GM19467 (cell line): Measurements from ENCODE around the gene NBPF12.
"Not testable (repeated sequence)": the region's sequence is repeated elsewhere in the genome, so short reads cannot be mapped to it uniquely, and the experiment has no call there.

ENCODE experiments used
- ATAC-seq: cut with Tn5 transposase; IDR thresholded peaks from one replicate; pipeline ENCODE4 v1.9.1; 2021; ENCODE audit warnings: mild to moderate bottlenecking, moderate library complexity; ENCODE audit not compliant: unreplicated experiment

The NBPF12 gene

GRCh38 chr1:146938242-146938902 is at the start of gene NBPF12:
Gene NBPF12, plus strand, starts transcription at chr1:146938324. Its CDS starts 21,820 bp downstream, at chr1:146960144.
- peak; percentile 76 for ATAC-seq

GRCh38 chr1:146891355-146891754 is 46.8 kb upstream of the NBPF12 start:
- ATAC-seq = not testable (repeated sequence)

DNA sequence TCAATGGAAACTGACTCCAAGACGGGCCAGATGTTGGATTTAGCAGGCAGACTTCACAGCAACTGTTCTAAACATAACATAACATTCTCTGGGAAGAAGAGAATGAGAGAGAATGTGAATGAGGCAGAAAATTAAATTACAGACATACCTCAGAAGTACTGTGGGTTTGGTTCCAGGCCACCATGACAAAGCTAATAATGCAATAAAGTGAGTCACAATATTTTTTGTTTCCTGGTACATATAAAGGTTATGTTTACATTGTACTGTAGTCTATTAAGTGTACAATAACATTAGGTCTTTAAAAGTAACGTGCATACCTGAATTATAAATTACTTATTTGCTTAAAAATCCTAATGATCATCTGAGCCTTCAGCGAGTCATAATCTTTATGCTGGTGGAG is 45.8 kb upstream of the NBPF12 start:
- not testable (repeated sequence) for ATAC-seq

DNA sequence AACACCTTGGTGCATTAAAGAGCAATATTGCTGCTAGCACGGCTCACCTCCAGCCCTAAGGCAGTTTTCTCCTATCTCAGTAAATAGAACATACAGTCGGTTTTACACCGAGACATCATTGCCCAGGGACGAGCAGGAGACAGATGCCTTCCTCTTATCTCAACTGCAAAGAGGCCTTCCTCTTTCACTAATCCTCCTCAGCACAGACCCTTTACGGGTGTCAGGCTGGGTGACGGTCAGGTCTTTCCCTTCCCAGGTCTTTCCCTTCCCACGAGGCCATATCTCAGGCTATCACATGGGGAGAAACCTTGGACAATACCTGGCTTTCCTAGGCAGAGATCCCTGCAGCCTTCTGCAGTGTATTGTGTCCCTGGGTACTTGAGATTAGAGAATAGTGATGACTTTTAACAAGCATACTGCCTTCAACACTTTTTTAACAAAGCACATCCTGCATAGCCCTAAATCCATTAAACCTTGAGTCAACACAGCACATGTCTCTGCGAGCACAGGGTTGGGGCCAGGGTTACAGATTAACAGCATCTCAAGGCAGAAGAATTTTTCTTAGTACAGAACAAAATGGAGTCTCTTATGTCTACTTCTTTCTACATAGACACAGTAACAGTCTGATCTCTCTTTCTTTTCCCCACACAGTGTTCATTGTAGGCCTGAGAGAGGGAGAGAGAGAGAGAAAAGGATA is 30.4 kb upstream of the NBPF12 start:
- not testable (repeated sequence) for ATAC-seq

DNA sequence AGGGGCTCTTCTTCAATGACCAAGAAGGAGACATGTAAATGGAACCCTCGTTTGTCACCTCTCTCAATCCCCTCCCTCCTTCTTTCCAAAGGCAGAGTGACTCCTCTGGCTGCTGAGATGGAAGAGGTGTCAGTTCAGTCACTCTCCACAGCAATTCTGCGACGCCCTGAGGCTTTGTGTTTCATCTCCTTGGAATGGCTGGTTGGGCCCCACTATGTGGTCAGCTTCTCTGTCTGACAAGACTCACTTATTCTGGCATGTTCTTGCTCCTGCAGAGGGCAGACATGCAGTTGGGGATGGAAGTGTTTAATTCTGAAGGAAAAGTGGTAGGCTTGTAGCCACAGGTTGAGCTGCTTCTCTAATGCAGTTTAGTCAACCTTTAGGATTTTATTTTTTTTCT is 25.1 kb upstream of the NBPF12 start:
- ATAC-seq = not testable (repeated sequence)

GRCh38 chr1:146920811-146921210 is 17.3 kb upstream of the NBPF12 start:
- not testable (repeated sequence) for ATAC-seq

GRCh38 chr1:146922614-146923013 is 15.5 kb upstream of the NBPF12 start:
- not testable (repeated sequence) for ATAC-seq

GRCh38 chr1:146924106-146924505 is 14.0 kb upstream of the NBPF12 start:
- not testable (repeated sequence) for ATAC-seq

- not testable (repeated sequence) for ATAC-seq
These were observed 11.7 kb upstream of the NBPF12 start for GRCh38 chr1:146926413-146926812.

GRCh38 chr1:146930225-146930624 is 7.9 kb upstream of the NBPF12 start:
- ATAC-seq = not testable (repeated sequence)

DNA sequence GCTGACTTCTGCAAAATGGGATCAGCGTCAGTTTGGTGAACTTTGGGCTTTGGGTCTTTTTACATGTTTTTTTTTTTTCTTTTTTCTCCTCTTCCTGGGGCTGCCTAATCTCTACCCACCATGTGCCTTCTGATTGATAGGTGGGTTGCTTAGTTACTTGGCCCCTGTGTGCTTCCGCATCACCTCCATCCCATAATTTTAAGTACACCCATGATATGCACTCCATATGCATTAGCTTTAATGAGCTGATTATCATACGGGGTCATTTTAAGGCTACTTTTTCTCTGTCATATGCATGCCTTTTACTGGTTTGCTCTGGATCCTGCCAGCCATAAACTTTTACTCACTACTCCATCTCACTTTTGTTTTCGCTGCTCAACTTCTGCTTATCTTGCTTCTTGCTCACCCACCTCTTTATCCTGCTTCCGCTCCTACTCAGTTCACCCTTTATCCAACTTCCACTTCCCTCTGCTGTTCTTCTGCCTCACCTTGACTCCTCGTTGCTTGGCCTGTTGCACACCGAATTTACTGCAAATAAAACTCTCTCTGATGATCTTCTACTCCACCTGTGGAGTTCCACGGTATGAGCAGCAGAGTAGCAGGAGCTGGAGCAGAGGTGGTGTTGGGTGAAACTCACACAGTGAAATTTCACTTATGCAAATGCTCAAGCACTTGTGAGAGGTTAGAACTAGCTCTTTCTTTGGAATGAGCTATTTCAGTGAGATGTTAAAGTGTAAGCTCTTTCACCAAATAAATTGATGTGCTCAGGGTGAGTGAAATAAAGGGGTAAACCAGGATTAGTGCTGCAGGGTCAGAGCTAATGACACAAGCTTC is 3.5 kb upstream of the NBPF12 start:
- ATAC-seq = peak; percentile 37

DNA sequence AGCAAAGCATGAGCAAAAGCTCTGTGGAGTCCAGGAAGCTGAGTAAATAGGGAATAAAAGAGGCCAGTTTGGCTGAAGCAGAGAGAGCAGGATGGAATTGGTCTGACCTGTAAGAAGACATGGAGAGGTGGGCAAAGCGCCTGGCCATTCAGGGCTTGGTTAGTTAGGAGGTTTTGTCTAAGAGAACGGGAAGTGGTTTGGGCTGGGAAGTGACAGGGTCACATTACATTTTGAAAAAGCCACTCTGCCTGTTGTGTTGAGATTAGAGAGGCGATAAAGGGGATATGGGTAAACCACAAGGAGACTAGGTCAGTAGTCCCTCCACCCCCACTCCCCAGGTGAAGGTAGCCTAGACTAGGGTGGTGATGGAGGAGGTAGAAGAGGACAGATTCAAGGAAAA is 662 bp upstream of the NBPF12 start:
- ATAC-seq = not testable (repeated sequence)

DNA sequence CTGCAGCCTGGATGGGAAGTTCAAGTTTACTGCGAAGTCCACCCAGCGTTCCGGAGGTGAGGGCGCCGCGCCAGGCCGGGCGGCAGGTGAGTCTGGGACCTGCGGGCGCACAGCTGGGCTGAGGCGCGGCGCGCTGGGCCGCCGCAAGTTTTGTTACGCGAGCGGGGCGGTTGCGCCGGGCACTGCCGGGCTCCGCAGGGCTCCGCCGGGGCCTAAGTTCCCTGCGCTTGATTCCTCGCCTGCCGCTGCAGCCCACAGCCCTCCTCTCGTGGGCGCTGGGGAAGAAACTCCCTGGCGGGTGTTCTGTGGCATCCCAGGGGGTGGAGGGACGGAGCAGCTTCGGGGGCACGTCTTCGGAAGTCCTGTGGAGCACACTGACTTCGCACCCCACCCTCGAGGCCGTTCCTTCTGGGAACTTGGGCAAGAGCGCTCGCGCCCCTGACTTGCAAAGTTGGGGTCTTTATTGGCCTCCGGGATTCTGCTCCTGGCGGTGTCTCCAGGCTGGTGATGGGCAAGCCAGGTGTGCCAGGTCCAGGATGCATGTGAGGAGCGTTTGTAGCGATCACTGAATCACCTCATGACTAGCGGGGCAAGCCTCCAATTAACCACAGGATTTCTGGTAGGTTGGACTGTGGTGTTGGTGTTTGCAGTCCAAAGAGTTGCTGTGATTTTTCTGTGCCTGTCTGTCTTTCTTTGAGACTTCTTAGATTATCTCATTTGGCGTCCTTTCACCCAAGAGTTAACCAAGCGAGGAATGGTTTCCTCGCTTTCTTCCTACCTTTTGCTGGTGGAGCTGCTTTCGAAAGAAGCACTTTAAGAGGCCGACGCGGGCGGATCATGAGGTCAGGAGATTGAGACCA is 1.0 kb downstream of the NBPF12 start:
- peak; percentile 26 for ATAC-seq

GRCh38 chr1:146940293-146940692 is 2.2 kb downstream of the NBPF12 start:
- not testable (repeated sequence) for ATAC-seq

DNA sequence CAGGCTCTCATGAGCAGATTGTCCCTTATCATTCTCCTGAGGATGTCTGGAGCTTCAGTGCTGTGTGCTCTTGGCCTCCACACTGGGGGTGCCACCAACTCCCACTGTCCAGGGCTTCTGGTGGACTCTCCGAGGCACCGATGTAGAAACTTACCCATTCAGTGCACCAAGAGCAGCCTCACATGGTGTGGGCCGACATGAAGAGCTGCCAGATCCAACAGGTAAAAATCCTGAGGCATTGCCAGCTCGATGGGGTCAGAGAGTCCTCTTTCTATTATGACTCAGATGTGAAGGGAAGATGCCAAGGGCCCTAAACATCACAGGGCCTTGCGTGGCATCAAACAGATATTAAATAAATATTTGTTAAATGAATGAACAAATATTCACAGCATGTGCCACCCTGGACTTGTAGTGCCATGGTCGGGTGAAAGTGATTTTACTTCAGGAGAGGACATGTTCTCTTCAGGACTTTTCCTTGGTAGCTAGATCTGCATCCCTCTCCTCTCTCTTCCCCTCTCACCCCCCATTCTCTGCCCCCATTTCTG is 5.3 kb downstream of the NBPF12 start:
- not testable (repeated sequence) for ATAC-seq

GRCh38 chr1:146948127-146948526 is 10.0 kb downstream of the NBPF12 start:
- ATAC-seq = not testable (repeated sequence)

GRCh38 chr1:146964340-146964739 is 26.2 kb downstream of the NBPF12 start:
- ATAC-seq = not testable (repeated sequence)

DNA sequence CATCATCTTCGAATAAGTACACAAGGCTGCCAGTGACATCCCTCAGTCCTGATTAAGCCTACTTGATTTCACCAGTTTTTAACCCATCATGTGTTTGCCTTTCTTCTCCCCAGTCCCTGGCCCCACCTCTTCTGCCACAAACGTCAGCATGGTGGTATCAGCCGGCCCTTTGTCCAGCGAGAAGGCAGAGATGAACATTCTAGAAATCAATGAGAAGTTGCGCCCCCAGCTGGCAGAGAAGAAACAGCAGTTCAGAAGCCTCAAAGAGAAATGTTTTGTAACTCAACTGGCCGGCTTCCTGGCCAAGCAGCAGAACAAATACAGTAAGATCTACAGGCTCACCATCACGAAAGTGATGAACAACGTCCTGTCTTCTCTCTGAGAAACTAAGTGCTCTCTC is 28.2 kb downstream of the NBPF12 start:
- ATAC-seq = not testable (repeated sequence)

- ATAC-seq = not testable (repeated sequence)
These were observed 32.5 kb downstream of the NBPF12 start for GRCh38 chr1:146970656-146971055.

GRCh38 chr1:146972681-146973080 is 34.6 kb downstream of the NBPF12 start:
- ATAC-seq = not testable (repeated sequence)
